Retina (tissue), 1 donor: Measurements from ENCODE around the gene MDC1.
A peak's percentile ranks its signal among the peaks of the same experiment; 100 is the strongest.
"Not testable (repeated sequence)": the region's sequence is repeated elsewhere in the genome, so short reads cannot be mapped to it uniquely, and the experiment has no call there.

Experiments
- DNase-seq: peaks from one replicate; pipeline ENCODE4 v3.0.0-alpha.2; 2016

MDC1 gene, protein sequence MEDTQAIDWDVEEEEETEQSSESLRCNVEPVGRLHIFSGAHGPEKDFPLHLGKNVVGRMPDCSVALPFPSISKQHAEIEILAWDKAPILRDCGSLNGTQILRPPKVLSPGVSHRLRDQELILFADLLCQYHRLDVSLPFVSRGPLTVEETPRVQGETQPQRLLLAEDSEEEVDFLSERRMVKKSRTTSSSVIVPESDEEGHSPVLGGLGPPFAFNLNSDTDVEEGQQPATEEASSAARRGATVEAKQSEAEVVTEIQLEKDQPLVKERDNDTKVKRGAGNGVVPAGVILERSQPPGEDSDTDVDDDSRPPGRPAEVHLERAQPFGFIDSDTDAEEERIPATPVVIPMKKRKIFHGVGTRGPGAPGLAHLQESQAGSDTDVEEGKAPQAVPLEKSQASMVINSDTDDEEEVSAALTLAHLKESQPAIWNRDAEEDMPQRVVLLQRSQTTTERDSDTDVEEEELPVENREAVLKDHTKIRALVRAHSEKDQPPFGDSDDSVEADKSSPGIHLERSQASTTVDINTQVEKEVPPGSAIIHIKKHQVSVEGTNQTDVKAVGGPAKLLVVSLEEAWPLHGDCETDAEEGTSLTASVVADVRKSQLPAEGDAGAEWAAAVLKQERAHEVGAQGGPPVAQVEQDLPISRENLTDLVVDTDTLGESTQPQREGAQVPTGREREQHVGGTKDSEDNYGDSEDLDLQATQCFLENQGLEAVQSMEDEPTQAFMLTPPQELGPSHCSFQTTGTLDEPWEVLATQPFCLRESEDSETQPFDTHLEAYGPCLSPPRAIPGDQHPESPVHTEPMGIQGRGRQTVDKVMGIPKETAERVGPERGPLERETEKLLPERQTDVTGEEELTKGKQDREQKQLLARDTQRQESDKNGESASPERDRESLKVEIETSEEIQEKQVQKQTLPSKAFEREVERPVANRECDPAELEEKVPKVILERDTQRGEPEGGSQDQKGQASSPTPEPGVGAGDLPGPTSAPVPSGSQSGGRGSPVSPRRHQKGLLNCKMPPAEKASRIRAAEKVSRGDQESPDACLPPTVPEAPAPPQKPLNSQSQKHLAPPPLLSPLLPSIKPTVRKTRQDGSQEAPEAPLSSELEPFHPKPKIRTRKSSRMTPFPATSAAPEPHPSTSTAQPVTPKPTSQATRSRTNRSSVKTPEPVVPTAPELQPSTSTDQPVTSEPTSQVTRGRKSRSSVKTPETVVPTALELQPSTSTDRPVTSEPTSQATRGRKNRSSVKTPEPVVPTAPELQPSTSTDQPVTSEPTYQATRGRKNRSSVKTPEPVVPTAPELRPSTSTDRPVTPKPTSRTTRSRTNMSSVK (N-terminal part only)

DNA sequence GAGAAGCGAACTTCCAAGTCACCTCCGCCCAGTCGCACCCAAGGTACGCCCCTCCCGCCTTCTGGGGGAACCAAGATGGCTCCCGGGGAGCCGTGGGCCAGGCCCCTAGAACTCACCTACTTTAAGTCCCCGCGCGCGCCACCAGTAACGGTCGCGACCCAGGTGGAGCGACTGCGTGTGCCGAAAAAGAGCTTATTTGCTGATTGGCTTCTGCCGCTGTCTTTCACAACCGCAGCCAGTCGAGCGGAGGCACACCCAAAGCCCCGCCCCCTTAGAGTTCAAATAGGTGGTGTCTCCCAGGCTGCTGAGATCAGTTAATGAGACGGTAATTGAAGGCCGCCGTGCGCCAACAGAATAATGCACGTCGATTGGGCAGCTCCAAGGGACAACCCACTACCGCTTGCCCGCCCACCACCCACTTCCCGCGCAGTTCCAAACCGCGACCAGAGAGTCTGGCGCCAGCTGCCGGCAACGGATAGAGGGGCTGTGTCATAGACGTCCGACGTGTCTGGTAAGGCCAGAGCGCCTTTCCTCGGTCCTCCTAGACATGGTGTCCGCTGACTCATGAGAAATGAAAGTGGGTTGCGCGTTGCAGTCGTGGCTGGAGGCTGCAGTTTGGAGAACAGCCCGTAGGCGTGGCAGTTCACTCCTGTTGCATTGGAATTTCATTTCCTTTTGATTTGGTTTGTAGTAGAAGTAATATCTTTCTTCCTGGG lies at the start of gene MDC1:
MDC1 (minus strand) TSS at position 153 of the 716 bp plus-strand sequence. CDS start 2,106 bp downstream, outside the sequence.
- DNase-seq: peak; percentile 98

DNA sequence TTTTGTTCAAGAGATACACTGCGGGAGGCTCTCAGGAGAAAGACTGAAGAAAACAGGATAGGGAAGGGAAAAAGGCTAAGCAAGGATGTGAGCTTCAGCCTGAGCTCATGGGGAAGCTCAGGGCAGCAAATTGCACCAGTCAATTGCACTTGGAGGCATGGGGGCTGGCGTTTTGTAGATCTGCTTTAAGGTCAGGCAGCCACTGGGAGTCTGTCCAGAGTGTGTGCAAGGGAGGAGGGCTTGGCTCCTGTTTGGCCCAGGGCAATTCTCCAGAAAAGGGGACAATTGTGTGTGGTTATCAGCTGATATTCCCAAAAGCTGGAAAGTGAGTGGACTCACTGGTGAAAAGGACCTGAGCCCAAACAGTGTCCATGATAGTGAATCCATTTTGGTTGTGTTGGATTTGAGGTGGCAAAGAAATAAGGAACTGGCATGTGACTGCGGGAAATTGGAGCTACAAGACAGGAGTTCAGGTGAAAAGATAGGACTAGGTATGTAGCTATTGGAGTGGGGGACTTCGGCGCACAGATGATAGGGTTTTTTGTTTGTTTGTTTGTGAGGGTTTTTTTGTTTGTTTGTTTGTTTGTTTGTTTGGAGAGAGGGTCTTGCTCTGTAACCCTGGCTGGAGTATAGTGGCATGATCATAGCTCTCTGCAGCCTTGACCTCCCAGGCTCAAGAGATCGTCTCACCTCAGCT lies 49.5 kb upstream of the MDC1 start:
- DNase-seq: no peak

DNA sequence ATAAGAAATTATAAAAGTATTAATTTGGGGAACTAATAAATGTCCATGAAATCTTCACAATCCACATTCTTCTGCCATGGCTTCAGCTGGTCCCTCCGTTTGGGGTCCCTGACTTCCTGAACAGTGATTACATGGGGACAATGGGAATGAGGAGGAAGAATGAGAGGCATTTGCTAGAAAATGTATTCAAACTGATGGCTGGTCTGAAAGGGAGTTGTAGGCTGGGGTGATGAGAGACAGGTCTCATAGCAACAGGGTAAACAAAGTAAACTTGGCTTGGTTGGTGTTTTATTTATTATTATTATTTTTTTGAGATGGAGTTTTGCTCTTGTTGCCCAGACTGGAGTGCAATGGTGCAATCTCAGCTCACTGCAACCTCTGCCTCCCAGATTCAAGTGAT lies 48.4 kb upstream of the MDC1 start:
- DNase-seq: not testable (repeated sequence)

DNA sequence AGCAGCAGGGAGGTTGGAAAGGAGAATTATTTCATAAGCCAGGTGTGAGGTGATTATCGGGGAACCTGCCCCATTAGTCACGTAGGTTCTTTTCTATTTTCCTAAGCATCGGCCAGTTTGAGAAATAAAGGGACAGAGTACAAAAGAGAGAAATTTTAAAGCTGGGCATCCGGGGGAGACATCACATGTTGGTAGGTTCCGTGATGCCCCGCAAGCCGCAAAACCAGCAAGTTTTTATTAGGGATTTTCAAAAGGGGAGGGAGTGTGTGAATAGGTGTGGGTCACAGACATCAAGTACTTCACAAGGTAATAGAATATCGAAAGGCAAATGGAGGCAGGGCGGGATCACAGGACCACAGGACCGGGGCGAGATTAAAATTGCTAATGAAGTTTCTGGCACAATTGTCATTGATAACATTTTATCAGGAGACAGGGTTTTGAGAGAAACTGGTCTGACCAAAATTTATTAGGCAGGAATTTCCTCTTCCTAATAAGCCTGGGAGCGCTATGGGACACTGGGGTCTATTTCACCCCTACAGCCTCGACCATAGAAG lies 47.5 kb upstream of the MDC1 start:
- not testable (repeated sequence) for DNase-seq

DNA sequence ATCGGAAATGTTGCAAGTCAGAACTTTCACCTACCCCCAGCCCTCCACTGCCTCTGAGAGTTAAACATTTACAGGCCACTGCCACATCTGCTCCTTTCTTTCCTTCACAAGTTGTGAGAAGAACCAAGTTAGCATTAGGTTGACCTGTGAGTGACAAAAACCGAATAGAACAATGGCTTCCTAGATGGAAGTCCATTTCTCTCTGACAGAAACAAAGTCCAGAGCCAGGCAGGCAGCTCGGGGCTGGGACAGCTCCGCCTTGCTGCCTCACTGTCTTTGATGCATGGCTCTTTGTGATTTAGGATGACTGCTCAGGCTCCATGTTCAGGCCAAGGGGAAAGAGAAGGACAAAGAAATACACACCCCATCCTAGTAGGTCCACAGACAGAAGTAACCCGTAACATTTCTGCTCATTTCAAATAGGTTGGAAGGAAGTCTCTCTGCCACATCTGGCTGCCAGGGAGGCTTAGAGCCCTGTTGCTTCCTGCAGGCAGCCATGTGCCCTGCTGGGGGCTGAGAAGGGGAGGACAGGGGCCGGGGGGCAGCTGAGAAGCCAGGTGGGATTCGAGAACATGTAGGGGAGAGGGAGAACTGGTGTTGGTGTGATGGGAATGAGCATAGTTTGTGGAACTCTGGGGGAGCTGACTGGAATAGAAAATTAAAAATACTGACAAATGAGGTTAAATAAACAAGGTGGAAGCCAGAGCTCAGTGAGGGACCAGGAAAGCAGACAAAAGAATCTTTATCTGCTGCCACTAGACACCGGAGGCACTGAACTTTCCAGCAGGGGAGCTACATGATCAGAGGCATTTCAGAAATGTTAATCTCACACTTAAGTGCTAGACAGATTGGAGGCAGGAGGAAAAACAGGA lies 46.8 kb upstream of the MDC1 start:
- peak; percentile 21 for DNase-seq

DNA sequence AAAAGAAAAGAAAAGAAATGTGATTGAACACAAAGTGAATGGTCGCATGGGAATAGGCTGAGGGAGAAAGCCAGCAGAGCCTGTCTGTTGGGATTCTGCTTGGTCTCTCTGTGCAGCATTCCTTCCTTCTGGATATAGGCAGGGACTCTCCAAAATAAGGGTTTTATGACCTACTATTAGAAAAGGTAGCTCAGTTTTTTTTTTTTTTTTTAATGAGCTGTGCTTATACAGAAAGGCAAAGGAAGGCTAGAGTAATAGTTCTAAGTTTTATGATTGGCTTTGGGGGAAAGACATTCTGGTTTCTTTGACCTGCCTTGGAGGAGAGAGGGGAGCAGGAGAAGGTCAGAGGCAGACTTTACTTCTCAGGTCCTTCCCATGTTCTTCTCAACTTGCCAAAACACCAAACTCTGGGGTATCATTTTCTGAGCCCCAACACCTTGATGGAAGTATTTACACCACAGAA lies 46.1 kb upstream of the MDC1 start:
- no peak for DNase-seq

DNA sequence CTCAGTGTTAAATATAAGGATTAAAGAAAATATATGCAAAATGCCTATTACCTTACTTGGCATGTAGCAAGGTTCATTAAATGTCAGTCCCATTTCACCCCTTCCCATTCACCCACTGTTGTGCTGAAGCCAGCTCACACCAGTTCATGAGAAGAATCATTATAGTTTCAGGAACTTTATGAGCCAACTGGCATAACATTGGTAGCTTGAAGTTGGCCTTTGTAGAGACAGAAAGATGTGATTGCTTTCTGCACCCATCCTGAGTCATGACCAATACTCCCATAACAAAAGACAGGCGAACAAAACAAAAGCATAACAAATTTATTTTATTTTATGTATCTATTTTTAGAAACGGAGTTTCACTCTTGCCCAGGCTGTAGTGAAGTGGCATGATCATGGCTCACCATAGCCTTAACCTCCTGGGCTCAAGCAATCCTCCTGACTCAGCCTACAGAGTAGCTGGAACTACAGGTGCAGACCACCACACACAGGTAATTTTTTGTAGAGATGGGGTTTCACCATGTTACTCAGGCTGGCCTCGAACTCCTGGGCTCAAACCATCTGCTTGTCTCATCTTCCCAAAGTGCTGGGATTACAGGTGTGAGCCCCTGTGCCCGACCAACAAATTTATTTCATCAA lies 44.8 kb upstream of the MDC1 start:
- DNase-seq: no peak

DNA sequence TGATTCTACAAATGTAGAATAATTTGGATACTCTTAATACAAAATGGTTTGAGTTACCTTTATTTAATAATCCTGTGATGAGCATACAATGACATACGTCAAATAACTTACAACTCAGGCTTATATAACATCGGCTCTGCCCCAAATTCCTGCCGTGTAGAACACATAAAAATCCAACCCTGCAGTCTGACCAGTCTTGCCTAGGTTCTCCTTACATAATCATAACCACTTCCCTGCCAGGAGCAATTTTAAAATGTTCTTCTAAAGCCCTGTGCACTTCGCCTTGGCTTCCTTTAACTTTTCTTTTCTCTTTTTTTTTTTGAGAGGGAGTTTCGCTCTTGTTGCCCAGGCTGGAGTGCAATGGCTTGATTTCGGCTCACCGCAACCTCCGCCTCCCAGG lies 43.5 kb upstream of the MDC1 start:
- DNase-seq: no peak

DNA sequence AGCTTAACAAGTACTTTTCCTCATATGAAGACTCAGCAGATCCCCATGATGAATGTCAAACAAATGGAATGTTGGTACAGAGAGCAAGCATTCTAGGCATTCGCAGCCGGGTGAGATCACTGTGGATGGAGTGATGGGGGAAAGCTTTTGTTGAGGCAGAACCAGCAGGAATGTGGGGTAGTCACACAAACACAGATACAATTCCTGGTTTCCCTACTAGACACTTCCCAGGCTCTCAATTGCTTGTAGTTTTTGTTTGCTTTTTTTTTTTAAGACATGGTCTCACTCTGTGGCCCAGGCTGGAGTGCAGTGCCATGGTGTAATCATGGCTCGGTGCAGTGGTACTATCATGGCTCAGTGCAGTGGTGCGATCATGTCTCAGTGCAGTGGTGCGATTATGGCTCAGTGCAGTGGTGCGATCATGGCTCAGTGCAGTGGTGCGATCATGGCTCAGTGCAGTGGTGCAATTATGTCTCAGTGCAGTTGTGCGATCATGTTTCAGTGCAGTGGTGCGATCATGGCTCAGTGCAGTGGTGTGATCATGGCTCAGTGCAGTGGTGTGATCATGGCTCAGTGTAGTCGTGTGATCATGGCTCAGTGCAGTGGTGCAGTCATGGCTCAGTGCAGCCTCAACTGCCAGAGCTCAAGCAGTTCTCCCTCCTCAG lies 42.6 kb upstream of the MDC1 start:
- DNase-seq: no peak

DNA sequence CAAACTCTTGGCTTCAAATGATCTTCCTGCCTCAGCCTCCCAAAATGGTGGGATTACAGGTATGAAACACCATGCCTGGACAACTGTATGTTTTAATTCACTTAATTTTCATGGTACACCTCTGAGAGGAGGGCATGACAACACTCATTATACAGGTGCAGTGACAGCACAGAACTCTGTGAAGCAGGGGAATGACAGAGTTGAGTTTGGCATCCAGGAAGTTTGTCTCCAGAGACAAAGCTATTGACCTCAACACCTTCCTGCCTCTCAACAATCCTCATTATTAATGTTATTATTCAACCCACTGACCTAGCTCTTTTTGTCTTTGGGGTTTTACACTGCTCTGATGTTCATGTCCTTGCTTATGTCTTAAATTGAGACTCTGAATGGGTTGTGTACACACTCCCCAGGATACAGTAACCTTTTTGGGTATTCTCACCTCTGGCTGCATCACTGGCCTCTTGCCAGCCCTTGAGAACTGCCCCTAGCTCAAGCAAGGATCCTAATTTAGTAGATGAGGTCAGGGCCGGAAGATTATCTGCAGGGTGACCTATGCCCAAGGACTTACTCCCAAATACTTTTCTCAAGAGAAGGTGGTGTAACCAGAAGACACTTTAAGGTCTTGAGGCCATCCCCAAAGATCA lies 40.3 kb upstream of the MDC1 start:
- no peak for DNase-seq

DNA sequence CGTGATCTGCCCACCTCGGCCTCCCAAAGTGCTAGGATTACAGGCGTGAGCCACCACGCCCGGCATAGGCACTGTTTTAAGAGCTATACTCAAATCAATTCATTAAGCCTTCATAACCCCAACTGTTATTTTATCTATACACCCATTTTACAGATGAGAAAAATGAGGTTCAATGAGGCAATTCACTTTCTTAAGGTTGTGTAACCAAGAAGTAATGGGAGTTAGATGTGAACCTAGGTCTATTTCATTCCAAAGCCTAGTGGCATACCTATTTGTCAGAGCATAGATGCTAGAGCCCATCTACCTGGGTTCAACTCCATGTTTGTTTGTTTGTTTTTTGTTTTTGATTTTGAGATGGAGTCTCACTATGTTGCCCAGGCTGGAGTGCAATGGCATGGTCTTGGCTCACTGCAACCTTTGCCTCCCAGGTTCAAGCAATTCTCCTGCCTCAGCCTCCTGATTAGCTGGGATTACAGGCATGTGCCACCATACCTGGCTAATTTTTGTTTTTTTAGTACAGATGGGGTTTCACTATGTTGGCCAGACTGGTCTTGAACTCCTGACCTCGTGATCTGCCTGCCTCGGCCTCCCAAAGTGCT lies 39.4 kb upstream of the MDC1 start:
- not testable (repeated sequence) for DNase-seq

DNA sequence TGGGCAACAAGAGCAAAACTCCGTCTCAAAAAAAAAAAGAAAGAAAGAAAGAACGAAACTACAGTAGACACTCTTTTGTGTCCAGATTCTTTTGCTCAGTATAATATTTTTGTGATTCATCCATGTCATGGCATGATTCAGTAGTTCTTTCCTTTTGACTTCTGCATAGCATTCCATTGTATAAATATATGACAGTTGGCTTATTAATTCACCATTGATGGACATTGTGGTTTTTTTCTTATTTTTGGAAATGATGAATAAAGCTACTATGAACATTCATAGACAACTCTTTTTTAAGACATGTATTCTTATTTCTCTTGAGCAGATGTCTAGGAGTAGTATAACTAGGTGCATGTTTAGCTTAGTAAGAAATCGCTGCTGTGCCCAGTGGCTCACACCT lies 37.5 kb upstream of the MDC1 start:
- DNase-seq: no peak

DNA sequence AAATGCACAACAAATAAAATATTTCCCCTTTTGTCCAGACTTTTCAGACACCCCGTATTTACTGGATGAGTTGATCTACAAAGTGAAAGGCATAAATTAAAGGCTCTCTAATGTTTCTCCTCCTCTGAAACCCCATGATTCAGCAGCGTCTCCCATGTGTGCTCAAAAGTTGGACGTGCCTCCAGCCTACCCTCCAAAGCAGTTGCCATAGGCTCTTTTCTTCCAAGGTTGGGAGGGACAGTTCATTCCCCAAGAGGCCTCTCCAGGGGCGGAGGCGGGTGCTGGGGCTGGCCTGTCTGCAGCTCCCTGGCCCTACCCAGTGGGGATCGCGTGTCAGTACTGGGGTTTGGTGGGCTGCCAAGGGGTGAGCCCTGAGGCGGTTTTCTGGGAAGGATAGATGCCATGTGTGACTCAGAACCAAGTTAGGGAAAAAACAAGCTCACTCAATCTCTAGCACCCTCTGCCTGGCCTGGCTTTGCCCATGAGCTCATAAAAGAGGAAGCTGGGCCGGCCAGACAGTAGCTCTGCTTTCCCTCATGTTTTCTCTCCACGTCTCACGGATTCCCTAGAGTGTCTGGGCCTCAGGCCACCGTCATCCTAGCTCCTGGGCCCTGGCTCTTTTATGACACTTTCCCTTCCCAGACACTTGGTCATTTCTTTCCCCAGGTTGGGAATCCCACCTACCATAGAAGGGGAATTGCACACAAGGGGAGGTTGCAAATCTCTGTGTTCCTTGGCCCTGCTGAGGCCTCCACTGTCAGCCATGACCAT lies 35.3 kb upstream of the MDC1 start:
- DNase-seq: no peak

DNA sequence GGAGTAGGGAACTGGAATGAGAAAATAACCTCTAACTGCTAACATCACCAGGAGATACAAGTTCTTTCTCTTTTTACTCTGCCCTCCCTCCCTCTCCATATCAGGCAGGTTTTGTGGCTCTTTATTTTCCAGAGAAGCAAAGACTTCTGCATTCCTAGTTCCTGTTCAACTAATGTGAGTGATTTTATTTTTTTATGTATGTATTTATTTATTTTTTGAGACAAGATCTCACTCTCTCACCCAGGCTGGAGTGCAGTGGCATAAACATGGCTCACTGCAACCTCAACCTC lies 33.2 kb upstream of the MDC1 start:
- DNase-seq: no peak

DNA sequence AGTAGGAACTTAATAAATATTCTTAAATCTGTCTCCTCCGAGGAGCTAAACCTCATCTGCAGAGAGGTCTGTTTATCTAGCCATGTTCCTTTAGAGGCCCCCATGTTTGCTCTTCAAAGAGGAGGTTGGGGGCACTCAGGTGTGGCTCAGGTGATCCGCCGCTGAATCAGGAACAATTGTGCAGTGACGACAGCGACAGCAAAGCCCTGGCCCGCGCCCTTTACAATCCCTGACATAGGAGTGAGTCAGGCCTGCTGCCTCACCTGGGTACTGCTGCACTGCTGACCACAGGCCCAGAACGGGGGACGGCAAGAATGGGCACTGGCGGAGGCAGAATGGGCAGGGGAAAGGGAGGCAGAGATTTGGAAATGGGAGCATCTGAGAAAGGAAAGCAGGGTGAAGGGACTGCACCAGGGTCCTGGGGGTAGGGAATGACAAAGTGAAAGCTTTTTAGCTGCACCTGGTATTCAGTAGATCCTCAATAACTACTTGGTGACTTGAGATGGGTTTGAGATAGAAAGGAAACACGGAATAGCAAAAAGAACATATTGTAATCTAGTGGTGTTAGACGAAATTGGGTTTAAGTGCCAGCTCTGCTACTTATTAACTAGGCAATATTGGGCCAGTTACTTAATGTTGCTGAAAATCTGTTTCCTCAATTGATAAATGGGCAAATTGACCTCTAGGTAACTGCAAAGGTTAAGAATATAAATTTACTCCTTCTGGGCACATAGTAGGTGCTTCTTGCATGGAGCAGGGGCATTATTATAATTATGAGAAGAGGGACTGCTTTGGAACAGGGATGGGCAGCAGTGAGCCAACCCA lies 32.7 kb upstream of the MDC1 start:
- DNase-seq: no peak

DNA sequence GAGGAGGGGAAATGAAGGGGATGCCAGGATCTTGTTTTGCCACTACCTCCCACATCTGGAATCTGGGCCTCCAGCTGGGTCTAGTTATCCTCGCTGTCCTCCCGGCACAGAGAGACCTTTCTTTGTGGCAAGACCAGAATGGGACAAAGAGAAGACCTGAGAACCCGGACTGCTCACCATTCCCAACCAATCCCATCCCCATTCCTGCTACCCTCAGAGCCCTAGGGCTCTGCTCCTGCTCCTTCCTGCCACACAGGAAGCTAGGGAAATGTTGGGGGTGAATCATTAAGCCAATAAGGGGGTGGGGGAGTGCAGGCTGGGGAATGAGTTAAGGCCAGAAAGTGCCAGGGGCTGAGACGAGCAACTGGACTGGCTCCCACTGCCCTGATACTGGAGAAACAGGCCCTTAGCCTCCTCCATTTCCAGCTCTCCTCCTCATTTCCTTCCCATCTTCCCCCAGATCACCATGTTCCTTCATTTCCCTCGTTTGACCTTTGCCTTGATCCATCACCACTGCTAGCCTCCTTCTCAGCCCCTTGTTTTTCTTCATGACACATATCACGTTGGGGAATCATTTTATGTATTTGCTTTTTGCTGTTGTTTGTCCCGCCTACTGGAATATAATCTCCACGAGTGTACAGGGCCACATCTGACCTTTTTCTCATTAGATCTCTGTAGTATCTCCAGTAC lies 31.9 kb upstream of the MDC1 start:
- DNase-seq: no peak
